ENCODE results near the gene IMPDH1.

DNA sequence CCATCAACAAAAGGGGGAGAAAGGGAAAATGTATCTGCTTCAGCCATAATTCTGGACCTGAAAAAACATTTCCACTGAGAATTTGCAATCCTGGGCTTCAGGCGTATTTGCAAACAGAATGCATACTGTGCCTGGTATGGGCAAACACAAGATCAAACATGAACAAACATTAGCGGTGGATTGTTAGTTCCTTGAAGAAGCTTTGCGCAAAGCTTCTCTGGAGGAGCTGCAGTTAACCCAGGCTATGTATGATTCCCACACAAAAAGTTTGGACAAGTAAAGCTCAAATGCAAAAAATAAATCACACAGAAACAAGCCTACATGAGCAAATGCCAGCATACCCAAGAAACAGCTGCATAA lies 25.5 kb upstream of the IMPDH1 start:
- TF ChIP-seq, protein P1, sequence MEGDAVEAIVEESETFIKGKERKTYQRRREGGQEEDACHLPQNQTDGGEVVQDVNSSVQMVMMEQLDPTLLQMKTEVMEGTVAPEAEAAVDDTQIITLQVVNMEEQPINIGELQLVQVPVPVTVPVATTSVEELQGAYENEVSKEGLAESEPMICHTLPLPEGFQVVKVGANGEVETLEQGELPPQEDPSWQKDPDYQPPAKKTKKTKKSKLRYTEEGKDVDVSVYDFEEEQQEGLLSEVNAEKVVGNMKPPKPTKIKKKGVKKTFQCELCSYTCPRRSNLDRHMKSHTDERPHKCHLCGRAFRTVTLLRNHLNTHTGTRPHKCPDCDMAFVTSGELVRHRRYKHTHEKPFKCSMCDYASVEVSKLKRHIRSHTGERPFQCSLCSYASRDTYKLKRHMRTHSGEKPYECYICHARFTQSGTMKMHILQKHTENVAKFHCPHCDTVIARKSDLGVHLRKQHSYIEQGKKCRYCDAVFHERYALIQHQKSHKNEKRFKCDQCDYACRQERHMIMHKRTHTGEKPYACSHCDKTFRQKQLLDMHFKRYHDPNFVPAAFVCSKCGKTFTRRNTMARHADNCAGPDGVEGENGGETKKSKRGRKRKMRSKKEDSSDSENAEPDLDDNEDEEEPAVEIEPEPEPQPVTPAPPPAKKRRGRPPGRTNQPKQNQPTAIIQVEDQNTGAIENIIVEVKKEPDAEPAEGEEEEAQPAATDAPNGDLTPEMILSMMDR (IDR thresholded peaks at IDR 0.05): no peak
- TF ChIP-seq, protein P2, sequence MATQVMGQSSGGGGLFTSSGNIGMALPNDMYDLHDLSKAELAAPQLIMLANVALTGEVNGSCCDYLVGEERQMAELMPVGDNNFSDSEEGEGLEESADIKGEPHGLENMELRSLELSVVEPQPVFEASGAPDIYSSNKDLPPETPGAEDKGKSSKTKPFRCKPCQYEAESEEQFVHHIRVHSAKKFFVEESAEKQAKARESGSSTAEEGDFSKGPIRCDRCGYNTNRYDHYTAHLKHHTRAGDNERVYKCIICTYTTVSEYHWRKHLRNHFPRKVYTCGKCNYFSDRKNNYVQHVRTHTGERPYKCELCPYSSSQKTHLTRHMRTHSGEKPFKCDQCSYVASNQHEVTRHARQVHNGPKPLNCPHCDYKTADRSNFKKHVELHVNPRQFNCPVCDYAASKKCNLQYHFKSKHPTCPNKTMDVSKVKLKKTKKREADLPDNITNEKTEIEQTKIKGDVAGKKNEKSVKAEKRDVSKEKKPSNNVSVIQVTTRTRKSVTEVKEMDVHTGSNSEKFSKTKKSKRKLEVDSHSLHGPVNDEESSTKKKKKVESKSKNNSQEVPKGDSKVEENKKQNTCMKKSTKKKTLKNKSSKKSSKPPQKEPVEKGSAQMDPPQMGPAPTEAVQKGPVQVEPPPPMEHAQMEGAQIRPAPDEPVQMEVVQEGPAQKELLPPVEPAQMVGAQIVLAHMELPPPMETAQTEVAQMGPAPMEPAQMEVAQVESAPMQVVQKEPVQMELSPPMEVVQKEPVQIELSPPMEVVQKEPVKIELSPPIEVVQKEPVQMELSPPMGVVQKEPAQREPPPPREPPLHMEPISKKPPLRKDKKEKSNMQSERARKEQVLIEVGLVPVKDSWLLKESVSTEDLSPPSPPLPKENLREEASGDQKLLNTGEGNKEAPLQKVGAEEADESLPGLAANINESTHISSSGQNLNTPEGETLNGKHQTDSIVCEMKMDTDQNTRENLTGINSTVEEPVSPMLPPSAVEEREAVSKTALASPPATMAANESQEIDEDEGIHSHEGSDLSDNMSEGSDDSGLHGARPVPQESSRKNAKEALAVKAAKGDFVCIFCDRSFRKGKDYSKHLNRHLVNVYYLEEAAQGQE (IDR thresholded peaks at IDR 0.05; ENCODE audit: insufficient read depth in 1 of 2, low read depth in 2 of 2, low read length in 1 of 2): no peak; a peak in 1 of 4 replicates
- TF ChIP-seq POLR2AphosphoS5 (IDR thresholded peaks at IDR 0.05; ENCODE audit: low read depth, low read length) (peak; percentile 93), SIN3A (IDR thresholded peaks at IDR 0.05; ENCODE audit: borderline replicate concordance, insufficient read depth, low read depth, low read length) (0 out of 2 replicates have a peak, but pooled peaks have one; percentile 71)

Measured in Panc1 (cell line).